ENCODE results near the gene HIPK3. TPM values are rescaled to one million over a fixed set of nuclear protein-coding genes. Genes with fewer than 3 reads are reported as not detected.
"Not testable (repeated sequence)": the region's sequence is repeated elsewhere in the genome, so short reads cannot be mapped to it uniquely, and the experiment has no call there.

The HIPK3 gene
- total RNA-seq, 1 donor from 2014 or later, result 35.4 TPM

- Mint-ChIP-seq H3K27ac (no peak overlapping the region), H3K4me1 (no peaks in the 10 kb centered on the region), H3K27me3 (peaks cover 13% of the 10 kb centered on the region), H3K9me3 (peaks cover 5% of the 10 kb centered on the region), H3K36me3 (ENCODE audit: low read depth) (no peaks in the 10 kb centered on the region), H3K4me3 (no peak overlapping the region)
- intact Hi-C loops (cut with micrococcal nuclease), result no loop called here
- no peak for DNase-seq
These were observed 14.6 kb upstream of the HIPK3 start for GRCh38 chr11:33242575-33242974.

- H3K9me3 Mint-ChIP-seq; H3K36me3 Mint-ChIP-seq (ENCODE audit: low read depth); H3K27ac Mint-ChIP-seq; H3K4me3 Mint-ChIP-seq; intact Hi-C loops (cut with micrococcal nuclease); DNase-seq; H3K4me1 Mint-ChIP-seq: not testable (repeated sequence)
- H3K27me3 Mint-ChIP-seq, result peaks cover 17% of the 10 kb centered on the region
These were observed 13.5 kb upstream of the HIPK3 start for GRCh38 chr11:33243654-33244053.

- no peaks in the 10 kb centered on the region for H3K9me3 Mint-ChIP-seq
- no peaks in the 10 kb centered on the region for H3K4me1 Mint-ChIP-seq
These were observed 8.7 kb upstream of the HIPK3 start for GRCh38 chr11:33248416-33248971.

GRCh38 chr11:33256031-33256812 lies 959 bp upstream of the HIPK3 start:
- H3K4me1 Mint-ChIP-seq, result peaks cover 19% of the 10 kb centered on the region
- peak overlapping the region; percentile 89 for H3K4me3 Mint-ChIP-seq
- no peaks in the 10 kb centered on the region for H3K9me3 Mint-ChIP-seq
- H3K27me3 Mint-ChIP-seq, result peaks cover 3% of the 10 kb centered on the region
- intact Hi-C loops (cut with micrococcal nuclease), result loop anchor here (2.0 to 10.0 kb wide), 8 partner anchors 191 to 1659 kb away; partner anchors contain the start of genes APIP, CAPRIN1, EIF3M and PDHX
- peak overlapping the region; percentile 97 for H3K27ac Mint-ChIP-seq
- H3K36me3 Mint-ChIP-seq (ENCODE audit: low read depth), result peaks cover 4% of the 10 kb centered on the region
- no peak for DNase-seq

More at GRCh38 chr11:33248416-33248971, 8.7 kb upstream of the HIPK3 start:
- Mint-ChIP-seq H3K27ac (no peak overlapping the region), H3K36me3 (ENCODE audit: low read depth) (no peaks in the 10 kb centered on the region), H3K4me3 (no peak overlapping the region), H3K27me3 (peaks cover 23% of the 10 kb centered on the region)
- intact Hi-C loops (cut with micrococcal nuclease), result no loop called here
- DNase-seq, result no peak

- intact Hi-C loops (cut with micrococcal nuclease), result loop anchor here (2.0 to 10.0 kb wide), 8 partner anchors 192 to 1658 kb away; partner anchors contain the start of genes APIP, CAPRIN1, EIF3M and PDHX
- Mint-ChIP-seq H3K27me3 (peaks cover 3% of the 10 kb centered on the region), H3K36me3 (ENCODE audit: low read depth) (peaks cover 5% of the 10 kb centered on the region), H3K9me3 (no peaks in the 10 kb centered on the region), H3K4me1 (peaks cover 22% of the 10 kb centered on the region), H3K27ac (peak overlapping the region; percentile 97), H3K4me3 (peak overlapping the region; percentile 89)
- DNase-seq, result no peak
These were observed 395 bp upstream of the HIPK3 start for GRCh38 chr11:33256813-33257159.

GRCh38 chr11:33257897-33258630 lies 883 bp downstream of the HIPK3 start:
- H3K4me3 Mint-ChIP-seq, result peak overlapping the region; percentile 89
- H3K27ac Mint-ChIP-seq, result peak overlapping the region; percentile 99
- intact Hi-C loops (cut with micrococcal nuclease), result loop anchor here (1.0 to 10.0 kb wide), 10 partner anchors 71 to 1657 kb away; partner anchors contain the start of genes APIP, CAPRIN1, CSTF3 and EIF3M
- peak; percentile 93 for DNase-seq
- H3K9me3 Mint-ChIP-seq, result no peaks in the 10 kb centered on the region
- peaks cover 5% of the 10 kb centered on the region for H3K36me3 Mint-ChIP-seq (ENCODE audit: low read depth)
- H3K27me3 Mint-ChIP-seq, result no peaks in the 10 kb centered on the region
- peaks cover 30% of the 10 kb centered on the region for H3K4me1 Mint-ChIP-seq

- DNase-seq, result peak; percentile 73
- intact Hi-C loops (cut with micrococcal nuclease), result loop anchor here (1.0 to 10.0 kb wide), 9 partner anchors 70 to 1656 kb away; partner anchors contain the start of genes APIP, CAPRIN1, CSTF3 and EIF3M
These were observed 1.5 kb downstream of the HIPK3 start for GRCh38 chr11:33258631-33259205.

GRCh38 chr11:33259869-33260268 lies 2.7 kb downstream of the HIPK3 start:
- H3K27me3 Mint-ChIP-seq, result no peaks in the 10 kb centered on the region
- H3K36me3 Mint-ChIP-seq (ENCODE audit: low read depth), result peaks cover 5% of the 10 kb centered on the region
- peak overlapping the region; percentile 59 for H3K4me3 Mint-ChIP-seq
- no peak overlapping the region for H3K27ac Mint-ChIP-seq
- H3K4me1 Mint-ChIP-seq, result peaks cover 31% of the 10 kb centered on the region
- no peak for DNase-seq
- no peaks in the 10 kb centered on the region for H3K9me3 Mint-ChIP-seq
- intact Hi-C loops (cut with micrococcal nuclease), result loop anchor here (2.0 to 10.0 kb wide), 8 partner anchors 69 to 1655 kb away; partner anchors contain the start of genes APIP, CAPRIN1, EIF3M and PDHX

More at GRCh38 chr11:33258631-33259205, 1.5 kb downstream of the HIPK3 start:
- H3K9me3 Mint-ChIP-seq, result no peaks in the 10 kb centered on the region
- H3K4me3 Mint-ChIP-seq, result peak overlapping the region; percentile 89
- H3K27ac Mint-ChIP-seq, result peak overlapping the region; percentile 99
- H3K27me3 Mint-ChIP-seq, result no peaks in the 10 kb centered on the region
- peaks cover 5% of the 10 kb centered on the region for H3K36me3 Mint-ChIP-seq (ENCODE audit: low read depth)
- peaks cover 31% of the 10 kb centered on the region for H3K4me1 Mint-ChIP-seq

GRCh38 chr11:33261350-33261749 lies 4.2 kb downstream of the HIPK3 start:
- H3K27ac Mint-ChIP-seq; H3K9me3 Mint-ChIP-seq; H3K4me3 Mint-ChIP-seq; H3K36me3 Mint-ChIP-seq (ENCODE audit: low read depth); intact Hi-C loops (cut with micrococcal nuclease); DNase-seq; H3K27me3 Mint-ChIP-seq: not testable (repeated sequence)
- H3K4me1 Mint-ChIP-seq, result peaks cover 29% of the 10 kb centered on the region

GRCh38 chr11:33262011-33262645 lies 4.9 kb downstream of the HIPK3 start:
- H3K9me3 Mint-ChIP-seq, result no peaks in the 10 kb centered on the region
- peaks cover 24% of the 10 kb centered on the region for H3K4me1 Mint-ChIP-seq
- no peak for DNase-seq
- no peak overlapping the region for H3K27ac Mint-ChIP-seq
- H3K36me3 Mint-ChIP-seq (ENCODE audit: low read depth), result peaks cover 5% of the 10 kb centered on the region
- no peak overlapping the region for H3K4me3 Mint-ChIP-seq
- no peaks in the 10 kb centered on the region for H3K27me3 Mint-ChIP-seq
- intact Hi-C loops (cut with micrococcal nuclease), result no loop called here

- Mint-ChIP-seq H3K9me3 (no peaks in the 10 kb centered on the region), H3K27me3 (no peaks in the 10 kb centered on the region), H3K4me3 (no peak overlapping the region), H3K36me3 (ENCODE audit: low read depth) (peaks cover 4% of the 10 kb centered on the region), H3K4me1 (peaks cover 24% of the 10 kb centered on the region), H3K27ac (no peak overlapping the region)
- intact Hi-C loops (cut with micrococcal nuclease), result no loop called here
- no peak for DNase-seq
These were observed 6.4 kb downstream of the HIPK3 start for GRCh38 chr11:33263549-33263948.

- Mint-ChIP-seq H3K9me3 (no peaks in the 10 kb centered on the region), H3K4me3 (no peak overlapping the region), H3K27me3 (no peaks in the 10 kb centered on the region), H3K36me3 (ENCODE audit: low read depth) (peaks cover 2% of the 10 kb centered on the region), H3K27ac (no peak overlapping the region), H3K4me1 (peaks cover 23% of the 10 kb centered on the region)
- no peak for DNase-seq
- intact Hi-C loops (cut with micrococcal nuclease), result no loop called here
These were observed 7.7 kb downstream of the HIPK3 start for GRCh38 chr11:33264926-33265325.

Measured in activated CD4-positive, alpha-beta T cell treated with anti-CD3 and anti-CD28 coated beads, Interleukin-2, amount 10 ng/mL, durations not matched to agents 24 days and 14 days (primary cell).